CD4-positive, alpha-beta T cell treated with Interleukin-6 at 100 ng/mL for 8 hours (primary cell): ENCODE data around the gene HOXC5.

ENCODE experiments used
- DNase-seq: peaks from one replicate; pipeline ENCODE4 v3.0.0-alpha.2; 2020; ENCODE audit warnings: mixed read lengths, low spot score

HOXC5 gene

GRCh38 chr12:54047160-54047963 lies 14.5 kb downstream of the HOXC5 start:
- no peak for DNase-seq

DNA sequence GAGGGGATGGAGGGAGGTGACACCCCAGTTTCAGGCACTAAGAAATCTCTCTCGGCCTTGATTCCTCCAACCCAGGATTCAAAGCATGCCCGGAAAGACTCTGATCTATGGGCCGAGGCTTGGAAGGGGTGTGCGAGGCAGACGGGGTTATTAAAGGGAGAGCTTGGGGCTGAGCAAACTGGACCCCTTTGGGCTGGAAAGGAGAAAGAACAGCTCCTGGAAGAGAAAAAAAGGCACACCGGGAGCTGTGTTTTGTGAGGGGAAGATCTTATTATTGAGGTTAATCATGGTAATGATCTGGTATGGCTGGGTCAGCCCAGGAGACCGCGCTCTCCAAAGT lies 15.1 kb downstream of the HOXC5 start:
- DNase-seq: no peak

- no peak for DNase-seq
Measured at GRCh38 chr12:54048406-54049093, 15.7 kb downstream of the HOXC5 start.

- no peak for DNase-seq
Measured at GRCh38 chr12:54049108-54049507, 16.3 kb downstream of the HOXC5 start.

DNA sequence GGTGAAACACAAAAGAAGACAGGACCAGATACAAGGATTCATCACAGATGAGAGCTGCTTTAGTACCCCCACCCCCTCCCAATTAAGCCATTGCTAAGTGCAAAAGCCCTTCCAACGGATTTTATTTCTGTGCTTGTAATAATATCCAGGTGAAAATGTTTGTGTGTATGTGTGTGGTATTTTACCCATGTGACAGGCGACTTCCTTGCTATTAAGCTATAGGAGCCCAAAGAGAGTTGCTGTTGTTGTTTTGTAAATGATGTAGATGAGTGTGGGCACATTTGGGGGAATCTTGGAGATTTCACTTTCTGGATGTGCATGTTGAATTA lies 17.6 kb downstream of the HOXC5 start:
- DNase-seq: no peak

DNA sequence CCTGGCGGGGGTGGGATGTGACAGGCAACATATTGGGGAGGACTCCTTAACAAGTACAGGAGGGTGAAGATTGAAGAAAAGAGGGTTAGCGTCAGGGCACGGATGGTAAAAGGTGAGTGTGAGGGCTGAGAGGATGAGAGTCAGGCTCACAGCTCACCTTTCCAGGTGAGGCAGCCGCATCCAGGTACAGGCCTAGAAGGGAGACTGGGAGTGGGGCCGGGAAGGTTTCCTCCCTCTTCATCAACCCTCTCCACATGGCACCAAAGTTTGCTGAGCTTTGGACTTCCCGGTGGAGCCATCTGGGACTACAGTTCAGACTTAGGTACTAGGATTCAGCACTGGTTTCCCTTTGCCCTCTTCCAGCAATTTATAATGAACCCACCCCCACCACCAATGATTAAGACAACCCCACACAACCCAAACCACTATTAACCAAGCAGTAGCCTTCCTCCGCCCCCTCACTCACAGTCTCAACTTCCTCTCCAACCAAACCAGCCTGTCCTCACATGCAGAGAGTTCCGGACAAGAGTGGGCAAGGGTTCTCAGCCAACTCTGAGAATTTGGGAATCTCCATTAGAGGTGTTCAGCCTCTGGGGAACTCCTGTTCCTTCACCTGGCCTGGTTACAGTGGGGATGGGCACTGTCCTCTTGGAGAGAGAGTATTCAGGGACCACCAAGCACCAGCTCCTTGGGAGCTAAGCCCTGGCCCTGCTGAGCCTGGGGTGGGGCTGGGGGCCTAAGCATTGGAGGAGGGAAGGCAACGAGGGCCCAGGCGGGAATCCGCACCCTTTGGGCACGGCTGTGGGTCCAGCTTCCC lies 18.4 kb downstream of the HOXC5 start:
- DNase-seq: no peak

GRCh38 chr12:54051874-54052437 lies 19.1 kb downstream of the HOXC5 start:
- DNase-seq: no peak

DNA sequence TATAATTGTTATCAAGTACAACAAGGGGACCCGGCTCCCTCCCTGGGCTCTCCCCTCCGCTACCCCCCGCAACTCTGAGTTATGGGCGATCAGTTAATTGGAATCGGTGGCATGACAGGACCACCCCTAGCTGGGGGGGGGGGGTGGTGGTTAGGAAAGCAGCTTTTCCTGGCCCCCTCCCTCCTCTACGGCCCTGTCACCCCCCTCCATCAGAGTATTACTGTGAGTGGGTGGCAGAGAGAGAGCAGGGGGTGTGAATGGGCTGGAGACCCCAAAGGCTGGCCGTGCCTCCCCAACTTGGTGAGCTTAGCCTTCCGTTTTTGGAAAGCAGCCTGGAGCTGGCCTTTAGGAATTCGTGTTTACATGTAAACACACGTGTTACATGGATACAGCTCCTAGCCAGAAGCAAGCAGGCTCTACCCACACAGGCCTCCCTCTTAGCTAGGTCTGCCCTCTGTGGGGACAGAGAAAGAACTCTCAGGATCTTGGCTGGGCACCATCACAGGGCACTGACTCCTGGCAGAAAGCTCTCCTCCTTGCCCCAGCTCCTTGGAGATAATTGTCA lies 19.7 kb downstream of the HOXC5 start:
- no peak for DNase-seq

GRCh38 chr12:54053003-54053750 lies 20.3 kb downstream of the HOXC5 start:
- no peak for DNase-seq

DNA sequence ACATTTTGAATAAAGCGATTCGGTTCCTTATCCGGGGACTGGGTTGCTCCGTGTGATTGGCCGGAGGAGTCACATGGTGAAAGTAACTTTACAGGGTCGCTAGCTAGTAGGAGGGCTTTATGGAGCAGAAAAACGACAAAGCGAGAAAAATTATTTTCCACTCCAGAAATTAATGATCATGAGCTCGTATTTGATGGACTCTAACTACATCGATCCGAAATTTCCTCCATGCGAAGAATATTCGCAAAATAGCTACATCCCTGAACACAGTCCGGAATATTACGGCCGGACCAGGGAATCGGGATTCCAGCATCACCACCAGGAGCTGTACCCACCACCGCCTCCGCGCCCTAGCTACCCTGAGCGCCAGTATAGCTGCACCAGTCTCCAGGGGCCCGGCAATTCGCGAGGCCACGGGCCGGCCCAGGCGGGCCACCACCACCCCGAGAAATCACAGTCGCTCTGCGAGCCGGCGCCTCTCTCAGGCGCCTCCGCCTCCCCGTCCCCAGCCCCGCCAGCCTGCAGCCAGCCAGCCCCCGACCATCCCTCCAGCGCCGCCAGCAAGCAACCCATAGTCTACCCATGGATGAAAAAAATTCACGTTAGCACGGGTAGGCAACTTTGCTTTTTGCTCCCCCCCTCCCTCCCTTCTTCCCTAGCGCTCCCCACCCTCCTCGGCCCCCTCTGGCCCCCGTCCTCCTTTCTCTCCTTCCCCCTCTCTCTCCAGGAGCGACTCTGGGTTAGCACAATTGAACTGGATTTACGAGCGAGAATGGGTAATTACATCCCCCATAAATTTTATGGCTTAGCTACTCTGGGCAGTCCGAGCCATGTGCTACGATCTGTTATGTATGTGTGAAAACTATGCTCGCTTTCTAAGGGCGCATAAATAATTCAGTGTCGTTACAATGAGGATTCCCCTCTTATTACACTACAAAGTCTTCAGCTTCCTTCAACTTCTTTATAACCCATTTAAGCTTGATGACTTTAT lies 21.2 kb downstream of the HOXC5 start, which contains the start of gene HOXC4:
TSS of gene HOXC4 (plus strand) at position 85 of the 991 bp plus-strand sequence. CDS start at position 173, 88 bp downstream.
- DNase-seq: no peak

DNA sequence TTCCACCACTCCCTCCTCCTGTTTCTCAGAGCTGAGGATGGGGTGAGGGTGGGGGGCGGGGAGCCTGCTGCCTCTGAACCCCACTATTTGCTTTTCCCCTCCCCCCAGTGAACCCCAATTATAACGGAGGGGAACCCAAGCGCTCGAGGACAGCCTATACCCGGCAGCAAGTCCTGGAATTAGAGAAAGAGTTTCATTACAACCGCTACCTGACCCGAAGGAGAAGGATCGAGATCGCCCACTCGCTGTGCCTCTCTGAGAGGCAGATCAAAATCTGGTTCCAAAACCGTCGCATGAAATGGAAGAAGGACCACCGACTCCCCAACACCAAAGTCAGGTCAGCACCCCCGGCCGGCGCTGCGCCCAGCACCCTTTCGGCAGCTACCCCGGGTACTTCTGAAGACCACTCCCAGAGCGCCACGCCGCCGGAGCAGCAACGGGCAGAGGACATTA lies 21.9 kb downstream of the HOXC5 start:
- DNase-seq: no peak

DNA sequence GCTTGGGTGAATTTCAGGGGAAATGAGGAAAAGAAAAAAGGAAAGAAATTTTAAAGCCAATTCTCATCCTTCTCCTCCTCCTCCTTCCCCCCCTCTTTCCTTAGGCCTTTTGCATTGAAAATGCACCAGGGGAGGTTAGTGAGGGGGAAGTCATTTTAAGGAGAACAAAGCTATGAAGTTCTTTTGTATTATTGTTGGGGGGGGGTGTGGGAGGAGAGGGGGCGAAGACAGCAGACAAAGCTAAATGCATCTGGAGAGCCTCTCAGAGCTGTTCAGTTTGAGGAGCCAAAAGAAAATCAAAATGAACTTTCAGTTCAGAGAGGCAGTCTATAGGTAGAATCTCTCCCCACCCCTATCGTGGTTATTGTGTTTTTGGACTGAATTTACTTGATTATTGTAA lies 22.7 kb downstream of the HOXC5 start:
- DNase-seq: no peak

GRCh38 chr12:54056110-54056509 lies 23.3 kb downstream of the HOXC5 start:
- no peak for DNase-seq

DNA sequence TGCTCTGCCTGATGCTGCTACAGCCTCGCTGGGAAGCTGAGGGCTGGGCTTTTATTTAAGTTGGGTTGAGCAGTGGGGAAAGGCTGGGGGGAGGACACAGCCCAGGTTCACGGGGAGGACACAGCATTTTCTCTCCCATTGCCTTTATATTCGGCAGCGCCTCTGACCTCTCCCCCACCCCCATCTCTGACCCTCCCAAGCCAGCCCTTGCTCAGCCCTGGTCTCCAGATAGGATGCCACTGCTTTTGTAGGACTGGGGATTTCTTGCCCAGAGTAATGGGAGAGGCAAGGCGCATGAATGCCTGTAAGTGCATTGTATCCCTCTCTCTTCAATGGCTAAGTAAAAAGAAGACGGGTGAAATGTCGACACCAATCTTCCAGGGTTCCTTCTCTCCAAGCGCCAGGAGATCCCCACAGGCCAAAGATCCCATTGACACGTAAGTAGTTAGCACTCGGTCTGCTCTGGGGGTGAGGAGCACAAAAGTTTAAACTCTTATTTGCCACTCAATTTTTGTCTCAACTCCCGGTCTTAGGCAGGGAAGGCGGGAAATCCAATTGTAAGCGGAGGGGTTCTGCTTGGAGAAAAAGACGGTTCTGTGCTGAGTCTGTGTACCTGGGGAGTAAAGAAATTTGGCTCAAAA lies 25.4 kb downstream of the HOXC5 start:
- DNase-seq: no peak

DNA sequence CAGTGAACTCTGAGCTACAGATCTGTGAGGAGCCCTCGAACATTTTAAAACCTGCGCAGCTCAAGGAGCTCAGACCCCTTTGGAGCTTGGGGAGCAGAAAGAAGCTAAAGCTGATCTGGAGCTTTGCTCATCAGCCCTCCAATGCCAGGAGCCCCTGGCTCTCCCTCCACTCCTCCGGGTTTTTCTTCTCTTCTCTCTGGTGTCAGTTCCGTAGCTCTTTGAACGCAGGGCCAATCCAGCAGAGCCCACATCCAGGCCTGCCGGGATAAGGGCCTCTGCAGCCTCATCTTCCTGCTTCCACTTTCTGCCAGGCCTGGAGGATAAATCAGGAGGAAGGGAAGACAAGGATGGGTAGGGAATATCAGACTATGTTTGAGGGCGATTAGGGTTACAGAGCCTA lies 26.8 kb downstream of the HOXC5 start:
- DNase-seq: no peak

DNA sequence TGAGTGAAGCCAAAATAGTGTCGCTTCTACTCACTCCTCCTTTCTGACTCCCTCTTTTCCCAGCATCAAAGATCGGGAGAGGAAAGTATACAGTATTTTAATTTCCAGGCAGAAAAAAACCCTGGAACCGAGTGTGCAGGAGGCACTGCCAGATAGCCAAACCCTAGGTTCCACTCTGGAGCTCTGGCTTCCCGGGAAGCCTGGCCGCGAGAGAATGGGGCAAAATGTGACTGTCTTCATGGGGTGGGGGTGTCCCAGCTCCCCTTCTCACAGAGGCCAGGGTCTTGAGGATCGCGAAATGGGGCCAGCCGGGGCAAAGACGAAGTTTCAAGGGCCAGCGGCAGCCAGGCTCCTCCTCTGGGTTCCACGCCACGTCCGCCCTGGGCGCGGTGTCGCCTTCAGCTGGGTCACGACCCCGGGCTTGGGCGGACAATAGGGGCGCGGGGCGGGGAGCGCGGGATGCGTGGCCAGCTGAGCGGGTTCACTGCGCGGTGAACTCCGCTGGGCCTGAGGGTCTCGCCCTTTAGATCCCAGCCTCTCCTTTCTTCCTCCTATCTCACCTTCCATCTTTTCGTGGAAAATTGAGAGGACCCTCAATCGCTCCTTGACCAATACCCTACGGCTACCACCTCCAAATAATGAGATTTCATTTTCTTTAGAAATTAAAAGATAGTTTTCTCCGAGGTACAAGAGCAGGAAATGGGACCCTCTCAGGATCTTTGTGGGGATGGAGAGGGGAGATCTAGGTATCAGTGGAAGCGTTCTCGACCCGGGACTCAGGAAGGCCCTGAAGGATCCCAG lies 27.5 kb downstream of the HOXC5 start:
- DNase-seq: no peak

GRCh38 chr12:54060975-54061778 lies 28.3 kb downstream of the HOXC5 start:
- DNase-seq: no peak

DNA sequence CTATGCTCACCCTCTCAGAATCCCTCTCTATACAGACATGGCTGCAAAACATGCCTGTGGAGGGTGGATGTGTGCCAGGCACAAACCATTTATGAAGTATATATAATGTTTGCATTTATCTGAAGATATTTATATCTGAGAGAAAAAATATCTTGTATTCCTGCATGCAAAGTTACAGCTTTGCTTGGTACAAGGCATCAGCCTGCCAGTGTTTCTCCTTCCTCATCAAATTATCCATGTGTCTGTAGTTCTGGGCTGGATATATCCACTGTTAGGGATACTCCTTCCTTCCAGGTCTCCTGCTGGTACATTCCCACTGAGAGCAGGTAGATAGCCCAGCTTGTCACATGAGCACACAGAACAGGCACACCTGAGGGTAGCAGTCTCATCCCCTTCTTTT lies 32.8 kb downstream of the HOXC5 start:
- DNase-seq: no peak
